ENCODE results near the gene THAP8. TPM values are rescaled to one million over a fixed set of nuclear protein-coding genes. Genes with fewer than 3 reads are reported as not detected.

THAP8 gene
- total and polyA plus RNA-seq, 2 of the 13 experiments (the other 11 are each of a cell fraction or from before 2014, with no cell fraction given), result 1.7 to 3.7 TPM

DNA sequence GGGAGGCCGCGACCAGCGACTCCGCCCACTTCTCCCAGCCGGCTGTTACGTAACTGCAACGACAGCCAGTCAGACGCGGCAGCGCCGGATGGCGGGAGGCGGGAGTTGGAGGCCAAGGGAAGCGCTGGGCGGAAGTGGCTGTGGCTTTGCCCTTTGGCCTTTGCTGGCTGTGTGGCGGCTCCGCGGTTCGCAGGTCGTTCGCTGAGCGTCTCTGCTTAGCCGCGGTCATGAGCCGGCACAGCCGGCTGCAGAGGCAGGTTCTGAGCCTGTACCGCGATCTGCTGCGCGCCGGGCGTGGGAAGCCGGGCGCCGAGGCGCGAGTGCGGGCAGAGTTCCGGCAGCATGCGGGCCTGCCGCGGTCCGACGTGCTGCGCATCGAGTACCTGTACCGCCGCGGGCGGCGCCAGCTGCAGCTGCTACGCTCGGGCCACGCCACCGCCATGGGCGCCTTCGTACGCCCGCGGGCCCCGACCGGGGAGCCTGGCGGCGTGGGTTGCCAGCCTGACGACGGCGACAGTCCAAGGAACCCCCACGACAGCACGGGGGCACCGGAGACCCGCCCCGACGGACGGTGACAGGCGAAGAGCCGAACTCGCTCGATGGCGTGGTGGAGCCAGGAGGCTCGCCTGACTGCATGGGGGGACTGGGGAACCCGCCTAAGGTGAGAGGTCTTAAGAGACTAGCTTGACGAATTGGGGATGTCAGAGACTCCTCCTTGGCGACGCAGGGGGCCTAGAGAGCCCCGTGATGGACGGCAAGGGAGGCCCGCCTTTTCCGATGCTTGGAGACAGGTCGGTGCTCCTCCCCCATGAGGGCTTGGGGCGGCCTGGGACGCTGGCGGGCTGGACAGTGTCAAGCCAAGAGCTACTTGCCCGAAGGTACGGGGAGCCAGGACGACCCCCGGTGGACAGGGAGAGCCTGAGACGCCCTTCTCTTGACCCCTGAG lies 58.8 kb downstream of the THAP8 start, which contains the start of gene SDHAF1 (continued):
- TF ChIP-seq PITX1 (CRISPR knock-in tag; IDR thresholded peaks at IDR 0.05) (no peak; the same call in 1 of the 2 replicates), ZBTB20 (CRISPR knock-in tag; IDR thresholded peaks at IDR 0.05; ENCODE audit: borderline replicate concordance, low read depth) (no peak), TCF12 (IDR thresholded peaks at IDR 0.05) (no peak), TCF12 (CRISPR knock-in tag; IDR thresholded peaks at IDR 0.05) (no peak), FLYWCH1 (CRISPR knock-in tag; IDR thresholded peaks at IDR 0.05) (0 out of 2 replicates have a peak, but pooled peaks have one; percentile 71), ISL2 (CRISPR knock-in tag; IDR thresholded peaks at IDR 0.05) (peak; percentile 46), HMG20A (CRISPR knock-in tag; IDR thresholded peaks at IDR 0.05; ENCODE audit: borderline replicate concordance) (no peak), MTF2 (CRISPR knock-in tag; IDR thresholded peaks at IDR 0.05; ENCODE audit: borderline replicate concordance) (no peak; the same call in 1 of the 2 replicates), ZNF607 (CRISPR knock-in tag; IDR thresholded peaks at IDR 0.05; ENCODE audit: borderline replicate concordance) (0 out of 2 replicates have a peak, but pooled peaks have one; percentile 30), MAF1 (CRISPR knock-in tag; IDR thresholded peaks at IDR 0.05; ENCODE audit: borderline replicate concordance) (no peak), JARID2 (CRISPR knock-in tag; IDR thresholded peaks at IDR 0.05; ENCODE audit: insufficient replicate concordance) (no peak), ZMAT3 (CRISPR knock-in tag; conservative IDR thresholded peaks at IDR 0.05) (no peak; the same call in 1 of the 2 replicates), CENPT (CRISPR knock-in tag; IDR thresholded peaks at IDR 0.05; ENCODE audit: low read depth) (no peak)
- TF ChIP-seq, protein P1, sequence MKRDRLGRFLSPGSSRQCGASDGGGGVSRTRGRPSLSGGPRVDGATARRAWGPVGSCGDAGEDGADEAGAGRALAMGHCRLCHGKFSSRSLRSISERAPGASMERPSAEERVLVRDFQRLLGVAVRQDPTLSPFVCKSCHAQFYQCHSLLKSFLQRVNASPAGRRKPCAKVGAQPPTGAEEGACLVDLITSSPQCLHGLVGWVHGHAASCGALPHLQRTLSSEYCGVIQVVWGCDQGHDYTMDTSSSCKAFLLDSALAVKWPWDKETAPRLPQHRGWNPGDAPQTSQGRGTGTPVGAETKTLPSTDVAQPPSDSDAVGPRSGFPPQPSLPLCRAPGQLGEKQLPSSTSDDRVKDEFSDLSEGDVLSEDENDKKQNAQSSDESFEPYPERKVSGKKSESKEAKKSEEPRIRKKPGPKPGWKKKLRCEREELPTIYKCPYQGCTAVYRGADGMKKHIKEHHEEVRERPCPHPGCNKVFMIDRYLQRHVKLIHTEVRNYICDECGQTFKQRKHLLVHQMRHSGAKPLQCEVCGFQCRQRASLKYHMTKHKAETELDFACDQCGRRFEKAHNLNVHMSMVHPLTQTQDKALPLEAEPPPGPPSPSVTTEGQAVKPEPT (CRISPR knock-in tag; IDR thresholded peaks at IDR 0.05; ENCODE audit: low read depth), result no peak; the same call in 1 of the 2 replicates
- TF ChIP-seq, protein P2, sequence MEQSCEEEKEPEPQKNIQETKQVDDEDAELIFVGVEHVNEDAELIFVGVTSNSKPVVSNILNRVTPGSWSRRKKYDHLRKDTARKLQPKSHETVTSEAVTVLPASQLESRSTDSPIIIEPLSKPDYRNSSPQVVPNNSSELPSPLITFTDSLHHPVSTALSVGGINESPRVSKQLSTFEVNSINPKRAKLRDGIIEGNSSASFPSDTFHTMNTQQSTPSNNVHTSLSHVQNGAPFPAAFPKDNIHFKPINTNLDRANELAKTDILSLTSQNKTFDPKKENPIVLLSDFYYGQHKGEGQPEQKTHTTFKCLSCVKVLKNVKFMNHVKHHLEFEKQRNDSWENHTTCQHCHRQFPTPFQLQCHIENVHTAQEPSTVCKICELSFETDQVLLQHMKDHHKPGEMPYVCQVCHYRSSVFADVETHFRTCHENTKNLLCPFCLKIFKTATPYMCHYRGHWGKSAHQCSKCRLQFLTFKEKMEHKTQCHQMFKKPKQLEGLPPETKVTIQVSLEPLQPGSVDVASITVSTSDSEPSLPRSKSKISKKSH (CRISPR knock-in tag; IDR thresholded peaks at IDR 0.05; ENCODE audit: borderline replicate concordance), result 0 out of 2 replicates have a peak, but pooled peaks have one; percentile 30
- TF ChIP-seq, protein P3, sequence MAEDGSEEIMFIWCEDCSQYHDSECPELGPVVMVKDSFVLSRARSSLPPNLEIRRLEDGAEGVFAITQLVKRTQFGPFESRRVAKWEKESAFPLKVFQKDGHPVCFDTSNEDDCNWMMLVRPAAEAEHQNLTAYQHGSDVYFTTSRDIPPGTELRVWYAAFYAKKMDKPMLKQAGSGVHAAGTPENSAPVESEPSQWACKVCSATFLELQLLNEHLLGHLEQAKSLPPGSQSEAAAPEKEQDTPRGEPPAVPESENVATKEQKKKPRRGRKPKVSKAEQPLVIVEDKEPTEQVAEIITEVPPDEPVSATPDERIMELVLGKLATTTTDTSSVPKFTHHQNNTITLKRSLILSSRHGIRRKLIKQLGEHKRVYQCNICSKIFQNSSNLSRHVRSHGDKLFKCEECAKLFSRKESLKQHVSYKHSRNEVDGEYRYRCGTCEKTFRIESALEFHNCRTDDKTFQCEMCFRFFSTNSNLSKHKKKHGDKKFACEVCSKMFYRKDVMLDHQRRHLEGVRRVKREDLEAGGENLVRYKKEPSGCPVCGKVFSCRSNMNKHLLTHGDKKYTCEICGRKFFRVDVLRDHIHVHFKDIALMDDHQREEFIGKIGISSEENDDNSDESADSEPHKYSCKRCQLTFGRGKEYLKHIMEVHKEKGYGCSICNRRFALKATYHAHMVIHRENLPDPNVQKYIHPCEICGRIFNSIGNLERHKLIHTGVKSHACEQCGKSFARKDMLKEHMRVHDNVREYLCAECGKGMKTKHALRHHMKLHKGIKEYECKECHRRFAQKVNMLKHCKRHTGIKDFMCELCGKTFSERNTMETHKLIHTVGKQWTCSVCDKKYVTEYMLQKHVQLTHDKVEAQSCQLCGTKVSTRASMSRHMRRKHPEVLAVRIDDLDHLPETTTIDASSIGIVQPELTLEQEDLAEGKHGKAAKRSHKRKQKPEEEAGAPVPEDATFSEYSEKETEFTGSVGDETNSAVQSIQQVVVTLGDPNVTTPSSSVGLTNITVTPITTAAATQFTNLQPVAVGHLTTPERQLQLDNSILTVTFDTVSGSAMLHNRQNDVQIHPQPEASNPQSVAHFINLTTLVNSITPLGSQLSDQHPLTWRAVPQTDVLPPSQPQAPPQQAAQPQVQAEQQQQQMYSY (CRISPR knock-in tag; IDR thresholded peaks at IDR 0.05), result no peak
- TF ChIP-seq, protein P4, sequence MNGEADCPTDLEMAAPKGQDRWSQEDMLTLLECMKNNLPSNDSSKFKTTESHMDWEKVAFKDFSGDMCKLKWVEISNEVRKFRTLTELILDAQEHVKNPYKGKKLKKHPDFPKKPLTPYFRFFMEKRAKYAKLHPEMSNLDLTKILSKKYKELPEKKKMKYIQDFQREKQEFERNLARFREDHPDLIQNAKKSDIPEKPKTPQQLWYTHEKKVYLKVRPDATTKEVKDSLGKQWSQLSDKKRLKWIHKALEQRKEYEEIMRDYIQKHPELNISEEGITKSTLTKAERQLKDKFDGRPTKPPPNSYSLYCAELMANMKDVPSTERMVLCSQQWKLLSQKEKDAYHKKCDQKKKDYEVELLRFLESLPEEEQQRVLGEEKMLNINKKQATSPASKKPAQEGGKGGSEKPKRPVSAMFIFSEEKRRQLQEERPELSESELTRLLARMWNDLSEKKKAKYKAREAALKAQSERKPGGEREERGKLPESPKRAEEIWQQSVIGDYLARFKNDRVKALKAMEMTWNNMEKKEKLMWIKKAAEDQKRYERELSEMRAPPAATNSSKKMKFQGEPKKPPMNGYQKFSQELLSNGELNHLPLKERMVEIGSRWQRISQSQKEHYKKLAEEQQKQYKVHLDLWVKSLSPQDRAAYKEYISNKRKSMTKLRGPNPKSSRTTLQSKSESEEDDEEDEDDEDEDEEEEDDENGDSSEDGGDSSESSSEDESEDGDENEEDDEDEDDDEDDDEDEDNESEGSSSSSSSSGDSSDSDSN (CRISPR knock-in tag; IDR thresholded peaks at IDR 0.05), result peak; percentile 92
